Measurements from ENCODE around the gene CSNK1E. TPM values are rescaled to one million over a fixed set of nuclear protein-coding genes. Genes with fewer than 3 reads are reported as not detected.

The CSNK1E gene
- total and polyA plus RNA-seq, 2 donors from 2014 or later = 33.6 to 101 TPM

GRCh38 chr22:38290347-38290746, 26.9 kb downstream of the CSNK1E start:
- H3K27me3 ChIP-seq (ENCODE audit: control insufficient read depth, insufficient read depth, low read length) = no peaks in the 10 kb centered on the region
- H3K27ac ChIP-seq (ENCODE audit: low read depth in 2 of 2, low read length in 2 of 2) = no peak overlapping the region
- no peaks in the 10 kb centered on the region for H3K4me1 ChIP-seq (ENCODE audit: control insufficient read depth in 2 of 3, insufficient read depth in 2 of 3, low read depth in 1 of 3, low read length in 3 of 3)
- no peak for DNase-seq
- H3K9ac ChIP-seq (ENCODE audit: low read length in 3 of 3) = no peak overlapping the region
- peaks cover 0 to 3% (median 2%) of the 10 kb centered on the region in 3 donors for H3K36me3 ChIP-seq (ENCODE audit: control insufficient read depth in 2 of 3, insufficient read depth in 3 of 3, low read length in 3 of 3)
- intact Hi-C loops (cut with DNase I) = no loop called here
- no peak for TF ChIP-seq CTCF (IDR thresholded peaks at IDR 0.05; ENCODE audit: borderline replicate concordance, extremely low read depth, insufficient read depth)
- H3K4me3 ChIP-seq (ENCODE audit: low read length in 3 of 3) = no peak overlapping the region
- no peaks in the 10 kb centered on the region for H3K9me3 ChIP-seq (ENCODE audit: control insufficient read depth in 2 of 3, insufficient read depth in 1 of 3, low read length in 3 of 3)
- FAIRE-seq = no peak

GRCh38 chr22:38289583-38290082, 27.6 kb downstream of the CSNK1E start:
- Histone ChIP-seq H3K36me3 (ENCODE audit: control insufficient read depth in 2 of 3, insufficient read depth in 3 of 3, low read length in 3 of 3) (peaks cover 0 to 3% (median 2%) of the 10 kb centered on the region in 3 donors), H3K27ac (ENCODE audit: low read depth in 2 of 2, low read length in 2 of 2) (no peak overlapping the region), H3K4me1 (ENCODE audit: control insufficient read depth in 2 of 3, insufficient read depth in 2 of 3, low read depth in 1 of 3, low read length in 3 of 3) (no peaks in the 10 kb centered on the region), H3K9ac (ENCODE audit: low read length in 3 of 3) (no peak overlapping the region), H3K9me3 (ENCODE audit: control insufficient read depth in 2 of 3, insufficient read depth in 1 of 3, low read length in 3 of 3) (no peaks in the 10 kb centered on the region), H3K4me3 (ENCODE audit: low read length in 3 of 3) (no peak overlapping the region), H3K27me3 (ENCODE audit: control insufficient read depth, insufficient read depth, low read length) (no peaks in the 10 kb centered on the region)
- FAIRE-seq = no peak
- TF ChIP-seq CTCF (IDR thresholded peaks at IDR 0.05; ENCODE audit: borderline replicate concordance, extremely low read depth, insufficient read depth) = no peak
- intact Hi-C loops (cut with DNase I) = no loop called here
- DNase-seq = no peak

GRCh38 chr22:38286915-38287669, 30.1 kb downstream of the CSNK1E start:
- peak in 3 of 5 donors; percentile 20 to 39 (median 22) for DNase-seq
- no peak for FAIRE-seq
- Histone ChIP-seq H3K27me3 (ENCODE audit: control insufficient read depth, insufficient read depth, low read length) (no peaks in the 10 kb centered on the region), H3K36me3 (ENCODE audit: control insufficient read depth in 2 of 3, insufficient read depth in 3 of 3, low read length in 3 of 3) (no peaks in the 10 kb centered on the region), H3K4me1 (ENCODE audit: control insufficient read depth in 2 of 3, insufficient read depth in 2 of 3, low read depth in 1 of 3, low read length in 3 of 3) (no peaks in the 10 kb centered on the region), H3K9me3 (ENCODE audit: control insufficient read depth in 2 of 3, insufficient read depth in 1 of 3, low read length in 3 of 3) (no peaks in the 10 kb centered on the region), H3K4me3 (ENCODE audit: low read length in 3 of 3) (no peak overlapping the region), H3K9ac (ENCODE audit: low read length in 3 of 3) (no peak overlapping the region), H3K27ac (ENCODE audit: low read depth in 2 of 2, low read length in 2 of 2) (no peak overlapping the region)
- intact Hi-C loops (cut with DNase I) = no loop called here
- no peak for TF ChIP-seq CTCF (IDR thresholded peaks at IDR 0.05; ENCODE audit: borderline replicate concordance, extremely low read depth, insufficient read depth)
